Esophagus (tissue), 2 donors: ENCODE measurements around the gene SKA3. TPM values are rescaled to one million over a fixed set of nuclear protein-coding genes. Genes with fewer than 3 reads are reported as not detected.

ENCODE experiments used
- H3K27ac ChIP-seq, 2 donors: one replicate each; pipeline ENCODE4 v1.5.1; 2013; ENCODE audit warnings: low read depth in 2 of 2, mild to moderate bottlenecking in 2 of 2, inconsistent platforms in 1 of 2, low read length in 1 of 2, moderate library complexity in 1 of 2
- H3K27me3 ChIP-seq, 2 donors: one replicate each; pipeline ENCODE4 v1.6.1; 2013; ENCODE audit warnings: low read length in 2 of 2, control low read depth in 1 of 2, mild to moderate bottlenecking in 1 of 2; ENCODE audit not compliant: insufficient read depth in 2 of 2, control insufficient read depth in 1 of 2
- H3K36me3 ChIP-seq, 2 donors: one replicate each; pipeline ENCODE4 v1.6.1; 2013; ENCODE audit warnings: low read length in 1 of 2; ENCODE audit not compliant: control insufficient read depth in 2 of 2, insufficient read depth in 2 of 2
- H3K4me1 ChIP-seq, 2 donors: one replicate each; pipeline ENCODE4 v1.6.1; 2013; ENCODE audit warnings: low read length in 1 of 2; ENCODE audit not compliant: control insufficient read depth in 2 of 2, insufficient read depth in 2 of 2
- H3K4me3 ChIP-seq, 2 donors: one replicate each; pipeline ENCODE4 v1.5.1; 2013; ENCODE audit warnings: low read length in 2 of 2, mild to moderate bottlenecking in 2 of 2, low read depth in 1 of 2, moderate library complexity in 1 of 2
- H3K9me3 ChIP-seq, 2 donors: one replicate each; pipeline ENCODE4 v1.6.1; 2013; ENCODE audit warnings: mild to moderate bottlenecking in 2 of 2, low read depth in 1 of 2, low read length in 1 of 2, moderate library complexity in 1 of 2; ENCODE audit not compliant: control insufficient read depth in 2 of 2, insufficient read depth in 1 of 2
- WGBS, 2 donors: extraction: QIAGEN DNeasy Blood & Tissue Kit; methylation state at CpG; one replicate each; pipeline ENCODE4 v1.1.7; 2013; 5-methylcytosine and 5-hydroxymethylcytosine counted together
- polyA plus RNA-seq, 2 donors: library from polyadenylated mRNA; stranded (reverse); fragments of 200-250 nt; gene quantifications; one replicate each; pipeline ENCODE4 v1.2.3, GENCODE V29; 2013
- donor health status: healthy with polysubstance abuse.
- donor health status: Bipolar disorder and iron deficiency.

The SKA3 gene
- polyA plus RNA-seq, 2 donors = 3.4 to 4.1 TPM

DNA sequence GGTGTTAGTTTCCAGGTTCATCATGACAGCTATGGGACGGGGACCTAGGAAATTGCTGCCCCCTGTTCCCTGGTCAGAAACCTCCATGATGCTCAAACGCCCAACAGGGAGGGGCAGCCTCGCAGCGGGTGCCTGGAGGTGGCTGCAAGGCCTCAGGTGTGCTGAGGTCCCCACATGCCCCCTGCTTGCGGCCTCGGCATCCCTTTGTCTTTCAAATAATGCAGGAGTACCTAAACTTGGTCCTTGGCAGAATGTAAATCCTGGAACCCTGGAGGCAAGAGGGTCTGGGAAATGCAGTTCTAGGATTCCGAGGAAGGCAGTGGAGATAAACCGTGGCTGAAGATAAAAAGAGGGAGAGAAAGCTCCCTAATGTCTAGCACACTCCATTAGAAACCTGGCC, 52.4 kb downstream of the SKA3 start:
- WGBS, 2 donors = 89% methylated on average over 8 of the region's 8 CpGs
- Histone ChIP-seq H3K27ac (no peak overlapping the region), H3K4me3 (no peak overlapping the region), H3K4me1 (peaks cover 0 to 2% of the 10 kb centered on the region in 2 donors), H3K36me3 (no peaks in the 10 kb centered on the region), H3K9me3 (no peaks in the 10 kb centered on the region), H3K27me3 (no peaks in the 10 kb centered on the region)

DNA sequence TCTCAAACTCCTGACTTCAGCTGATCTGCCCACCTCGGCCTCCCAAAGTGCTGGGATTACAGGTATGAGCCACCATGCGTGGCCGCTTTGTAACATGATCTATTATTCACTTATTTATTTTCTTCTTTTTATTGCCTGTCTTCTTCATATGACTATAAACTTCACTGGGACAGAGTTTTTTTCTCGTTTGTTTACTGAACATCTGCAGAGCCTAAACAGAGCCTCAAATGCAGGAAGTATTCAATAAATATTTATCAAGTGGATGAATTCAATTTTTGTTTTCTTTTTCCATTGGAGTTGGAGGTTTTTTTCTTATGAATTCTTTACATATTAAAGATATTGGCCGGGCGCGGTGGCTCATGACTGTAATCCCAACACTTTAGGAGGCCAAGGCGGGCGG, 54.7 kb downstream of the SKA3 start:
- 79% methylated on average over 9 of the region's 9 CpGs for WGBS, 2 donors

DNA sequence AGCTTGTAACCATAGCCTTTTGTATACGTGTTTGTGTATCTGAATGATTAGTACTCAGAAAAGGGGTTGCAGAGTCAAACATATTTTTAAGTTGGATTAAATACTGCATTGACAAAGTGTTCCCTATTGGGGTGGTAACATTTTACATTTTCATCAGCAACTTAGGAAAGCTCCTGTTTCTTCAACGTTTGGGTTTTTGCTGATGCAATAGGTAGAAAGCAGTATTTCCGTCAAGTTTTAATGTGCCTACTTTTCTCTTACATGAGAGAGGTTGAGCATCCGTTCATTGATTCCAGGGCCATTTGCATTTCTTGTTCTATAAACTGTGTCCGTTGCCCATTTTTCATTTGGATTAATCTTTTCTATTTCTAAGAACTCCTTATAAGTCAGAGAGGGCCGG, 56.2 kb downstream of the SKA3 start:
- 88 to 95% methylated on average over 6 of the region's 6 CpGs for WGBS, 2 donors
- no peak overlapping the region for H3K4me3 ChIP-seq
- peaks cover 0 to 2% of the 10 kb centered on the region in 2 donors for H3K4me1 ChIP-seq
- H3K36me3 ChIP-seq = no peaks in the 10 kb centered on the region
- H3K27me3 ChIP-seq = no peaks in the 10 kb centered on the region
- H3K27ac ChIP-seq = no peak overlapping the region
- no peaks in the 10 kb centered on the region for H3K9me3 ChIP-seq

More for the DNA sequence above, 54.7 kb downstream of the SKA3 start:
- Histone ChIP-seq H3K27me3 (no peaks in the 10 kb centered on the region), H3K4me1 (peaks cover 0 to 2% of the 10 kb centered on the region in 2 donors), H3K36me3 (no peaks in the 10 kb centered on the region), H3K4me3 (no peak overlapping the region), H3K27ac (no peak overlapping the region), H3K9me3 (no peaks in the 10 kb centered on the region)

GRCh38 chr13:21119526-21119925, 56.8 kb downstream of the SKA3 start:
- no peaks in the 10 kb centered on the region for H3K27me3 ChIP-seq
- H3K4me1 ChIP-seq = no peaks in the 10 kb centered on the region
- WGBS, 2 donors = 96 to 97% methylated on average over 2 of the region's 2 CpGs

GRCh38 chr13:21118180-21118579, 58.2 kb downstream of the SKA3 start:
- Histone ChIP-seq H3K36me3 (no peaks in the 10 kb centered on the region), H3K4me3 (no peak overlapping the region), H3K4me1 (no peaks in the 10 kb centered on the region), H3K9me3 (no peaks in the 10 kb centered on the region), H3K27ac (no peak overlapping the region), H3K27me3 (no peaks in the 10 kb centered on the region)
- WGBS, 2 donors = 88% methylated on average over 5 of the region's 5 CpGs

More at GRCh38 chr13:21119526-21119925, 56.8 kb downstream of the SKA3 start:
- H3K9me3 ChIP-seq = no peaks in the 10 kb centered on the region
- H3K4me3 ChIP-seq = no peak overlapping the region
- no peak overlapping the region for H3K27ac ChIP-seq
- no peaks in the 10 kb centered on the region for H3K36me3 ChIP-seq

- no peaks in the 10 kb centered on the region for H3K9me3 ChIP-seq
- no peak overlapping the region for H3K27ac ChIP-seq
- no peaks in the 10 kb centered on the region for H3K4me1 ChIP-seq
- H3K36me3 ChIP-seq = no peaks in the 10 kb centered on the region
- H3K27me3 ChIP-seq = no peaks in the 10 kb centered on the region
- H3K4me3 ChIP-seq = no peak overlapping the region
- WGBS, 2 donors = 98 to 100% methylated on average over 1 of the region's 1 CpG
These were observed 59.1 kb downstream of the SKA3 start for GRCh38 chr13:21117104-21117809.

DNA sequence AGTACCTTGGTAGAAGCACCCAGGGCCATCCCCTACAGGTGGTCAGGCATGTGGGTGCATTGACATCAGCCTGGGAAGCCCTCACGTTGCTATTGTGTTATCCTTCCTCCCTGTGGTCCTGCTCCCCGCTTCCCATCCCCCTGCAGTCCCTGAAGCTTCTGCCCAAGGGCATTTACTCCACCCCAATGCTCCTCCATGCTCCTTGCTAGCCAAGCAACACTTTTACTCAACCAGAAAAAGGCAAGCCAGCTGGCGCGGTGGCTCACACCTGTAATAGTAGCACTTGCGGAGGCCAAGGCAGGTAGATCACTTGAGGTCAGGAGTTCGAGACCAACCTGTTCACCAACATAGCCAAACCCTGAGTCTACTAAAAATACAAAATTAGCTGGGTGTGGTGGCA, 60.2 kb downstream of the SKA3 start:
- Histone ChIP-seq H3K36me3 (no peaks in the 10 kb centered on the region), H3K9me3 (no peaks in the 10 kb centered on the region), H3K27ac (no peak overlapping the region), H3K27me3 (no peaks in the 10 kb centered on the region), H3K4me3 (no peak overlapping the region), H3K4me1 (no peaks in the 10 kb centered on the region)
- 81 to 83% methylated on average over 6 of the region's 6 CpGs for WGBS, 2 donors

DNA sequence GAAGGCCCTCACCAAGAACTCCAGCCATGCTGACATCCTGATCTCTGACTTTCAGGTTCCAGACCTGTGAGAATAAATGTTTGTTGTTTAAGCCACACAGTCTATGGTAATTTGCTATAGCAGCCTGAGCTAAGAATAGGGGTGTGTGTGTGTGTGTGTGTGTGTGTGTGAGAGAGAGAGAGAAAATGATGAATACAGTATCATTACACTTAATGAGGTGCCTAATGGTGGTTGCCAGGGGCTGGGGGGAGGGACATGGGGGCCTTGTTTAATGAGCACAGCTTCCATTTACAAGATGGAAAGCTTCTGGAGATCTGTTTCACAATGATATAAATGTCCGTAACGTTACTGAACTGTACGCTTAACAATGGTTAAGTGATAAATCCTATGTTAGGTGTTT, 61.1 kb downstream of the SKA3 start:
- no peaks in the 10 kb centered on the region for H3K9me3 ChIP-seq
- no peaks in the 10 kb centered on the region for H3K4me1 ChIP-seq
- no peak overlapping the region for H3K27ac ChIP-seq
- no peaks in the 10 kb centered on the region for H3K36me3 ChIP-seq
- WGBS, 2 donors = 66 to 87% methylated on average over 3 of the region's 3 CpGs
- no peaks in the 10 kb centered on the region for H3K27me3 ChIP-seq
- H3K4me3 ChIP-seq = no peak overlapping the region

DNA sequence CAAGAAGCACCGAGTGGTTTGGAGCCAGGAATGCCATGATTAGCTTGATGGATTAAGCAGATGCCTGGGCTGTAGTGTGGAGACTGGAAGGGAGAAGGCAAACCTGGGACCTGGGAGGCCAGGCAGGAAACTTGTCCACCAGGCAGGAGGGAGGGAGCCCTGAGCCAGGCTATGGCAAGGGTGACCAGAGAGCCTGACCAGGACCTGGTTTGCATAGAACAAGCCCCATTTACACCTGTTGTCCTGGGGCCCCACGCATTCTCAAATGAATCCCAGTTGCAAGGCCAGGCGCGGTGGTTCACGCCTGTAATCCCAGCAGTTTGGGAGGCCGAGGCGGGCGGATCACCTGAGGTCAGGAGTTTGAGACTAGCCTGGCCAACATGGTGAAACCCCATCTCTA, 64.8 kb downstream of the SKA3 start:
- Histone ChIP-seq H3K4me1 (no peaks in the 10 kb centered on the region), H3K27ac (no peak overlapping the region), H3K27me3 (no peaks in the 10 kb centered on the region), H3K4me3 (no peak overlapping the region), H3K9me3 (no peaks in the 10 kb centered on the region), H3K36me3 (no peaks in the 10 kb centered on the region)
- 83 to 90% methylated on average over 8 of the region's 8 CpGs for WGBS, 2 donors

DNA sequence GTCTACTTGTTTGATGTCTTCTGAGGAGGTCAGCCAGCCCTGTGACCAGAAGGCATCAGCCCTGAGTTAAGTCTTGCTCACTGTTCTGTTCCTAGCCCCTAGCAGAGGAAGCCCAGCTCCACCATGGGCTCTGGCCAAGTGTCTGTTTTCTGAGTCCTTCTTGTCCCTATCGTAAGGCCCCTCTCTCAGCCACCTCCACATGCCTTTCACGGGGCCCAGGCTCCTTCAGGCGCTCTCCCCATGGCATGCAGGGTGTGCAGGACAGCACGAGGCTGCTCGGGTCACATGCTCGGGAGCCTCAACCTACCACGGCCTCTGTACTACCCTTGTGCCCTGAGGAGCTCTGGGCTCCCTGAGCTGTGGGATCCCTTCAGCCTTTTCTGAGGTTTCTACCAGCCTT, 67.2 kb downstream of the SKA3 start:
- no peak overlapping the region for H3K4me3 ChIP-seq
- no peaks in the 10 kb centered on the region for H3K9me3 ChIP-seq
- no peaks in the 10 kb centered on the region for H3K27me3 ChIP-seq
- 77 to 89% methylated on average over 7 of the region's 7 CpGs for WGBS, 2 donors
- no peaks in the 10 kb centered on the region for H3K36me3 ChIP-seq
- H3K4me1 ChIP-seq = no peaks in the 10 kb centered on the region
- H3K27ac ChIP-seq = no peak overlapping the region
